Articular chondrocyte of knee joint (primary cell): ENCODE data around the gene FUCA1. TPM values are rescaled to one million over a fixed set of nuclear protein-coding genes. Genes with fewer than 3 reads are reported as not detected.

Source experiments
- total RNA-seq: library from RNA; depleted of rRNA; stranded (reverse); fragments of >200 nt; gene quantifications from 2 replicates; pipeline ENCODE4 v1.2.3, GENCODE V29; 2012

Gene FUCA1
- 25.1 and 26.5 TPM in 2 replicates for total RNA-seq

GRCh38 chr1:23867895-23868556 is at the start of gene FUCA1:
FUCA1 (minus strand) TSS chr1:23868290; CDS start chr1:23868286, 4 bp downstream.

GRCh38 chr1:23913212-23913880 is 45.3 kb upstream of the FUCA1 start, which contains the start of gene CNR2:
CNR2 (minus strand) TSS chr1:23913362; CDS start chr1:23875617, 37,745 bp downstream.

GRCh38 chr1:23825076-23825761 is 42.9 kb downstream of the FUCA1 start, which contains the start of gene HMGCL:
HMGCL (minus strand) TSS chr1:23825429; CDS start chr1:23825415, 14 bp downstream.

GRCh38 chr1:23800400-23801337 is 67.4 kb downstream of the FUCA1 start, which contains the start of gene GALE:
GALE (minus strand) TSS chr1:23800754; CDS start chr1:23799007, 1,747 bp downstream.

Other genes starting within 250 kb of the FUCA1 start
- gene RPL11, start 176.5 kb downstream of the FUCA1 start, total RNA-seq: 742 and 938 TPM in 2 replicates
- gene ELOA, start 124.8 kb downstream of the FUCA1 start, total RNA-seq: 41.3 and 41.6 TPM in 2 replicates
- 41.4 and 43.7 TPM in 2 replicates for gene PITHD1, start 89.9 kb downstream of the FUCA1 start, total RNA-seq
- 28.9 and 34.9 TPM in 2 replicates for gene LYPLA2, start 77.1 kb downstream of the FUCA1 start, total RNA-seq
- gene GALE, start 67.5 kb downstream of the FUCA1 start, total RNA-seq: 23.3 and 23.9 TPM in 2 replicates
- gene HMGCL, start 42.9 kb downstream of the FUCA1 start, total RNA-seq: 36.1 and 52.5 TPM in 2 replicates
- gene CNR2, start 45.1 kb upstream of the FUCA1 start, total RNA-seq: not detected in 2 replicates
- gene PNRC2, start 91.5 kb upstream of the FUCA1 start, total RNA-seq: 121 and 165 TPM in 2 replicates
- gene SRSF10, start 112.0 kb upstream of the FUCA1 start, total RNA-seq: 107 and 129 TPM in 2 replicates
- gene MYOM3, start 243.8 kb upstream of the FUCA1 start, total RNA-seq: 0.26 and 0.32 TPM in 2 replicates